Measurements from ENCODE around the gene FBXO31.
"Not testable (repeated sequence)": the region's sequence is repeated elsewhere in the genome, so short reads cannot be mapped to it uniquely, and the experiment has no call there.

FBXO31 gene

DNA sequence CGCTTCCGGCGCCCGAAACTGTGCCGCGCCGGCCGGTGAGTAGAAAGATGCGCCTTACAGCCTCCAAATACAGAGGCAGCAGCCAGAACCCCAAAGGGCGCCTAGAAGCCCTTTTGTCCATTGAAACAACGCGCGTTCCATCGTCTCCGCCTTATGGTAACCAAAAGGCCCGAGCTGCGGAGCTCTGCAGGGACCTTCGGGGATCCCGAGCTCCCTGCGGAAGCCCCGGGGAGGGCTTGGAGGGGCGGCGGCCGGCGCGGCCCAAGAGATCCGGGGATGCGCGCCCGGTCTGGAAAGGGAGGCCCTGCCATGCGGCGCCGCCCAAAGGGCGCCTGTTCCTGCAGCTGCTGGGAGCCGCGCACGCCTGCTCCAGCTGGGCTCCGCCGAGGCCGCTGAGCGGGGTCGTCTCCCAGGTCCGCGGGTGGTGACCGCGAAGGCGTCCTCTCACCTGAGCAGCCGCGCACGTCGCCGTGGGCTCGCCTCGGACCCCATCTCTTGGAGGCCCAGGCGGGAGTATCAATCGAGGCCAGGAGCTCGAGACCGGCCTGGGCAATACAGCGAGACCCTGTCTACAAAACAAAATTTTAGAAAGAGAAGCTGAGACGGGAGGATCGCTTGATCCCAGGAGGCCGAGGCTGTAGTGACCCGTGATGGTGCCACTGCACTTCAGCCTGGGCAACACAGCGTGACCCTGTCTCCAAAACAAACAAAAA, 742 bp upstream of the FBXO31 start:
- DNase-seq = no peak

DNA sequence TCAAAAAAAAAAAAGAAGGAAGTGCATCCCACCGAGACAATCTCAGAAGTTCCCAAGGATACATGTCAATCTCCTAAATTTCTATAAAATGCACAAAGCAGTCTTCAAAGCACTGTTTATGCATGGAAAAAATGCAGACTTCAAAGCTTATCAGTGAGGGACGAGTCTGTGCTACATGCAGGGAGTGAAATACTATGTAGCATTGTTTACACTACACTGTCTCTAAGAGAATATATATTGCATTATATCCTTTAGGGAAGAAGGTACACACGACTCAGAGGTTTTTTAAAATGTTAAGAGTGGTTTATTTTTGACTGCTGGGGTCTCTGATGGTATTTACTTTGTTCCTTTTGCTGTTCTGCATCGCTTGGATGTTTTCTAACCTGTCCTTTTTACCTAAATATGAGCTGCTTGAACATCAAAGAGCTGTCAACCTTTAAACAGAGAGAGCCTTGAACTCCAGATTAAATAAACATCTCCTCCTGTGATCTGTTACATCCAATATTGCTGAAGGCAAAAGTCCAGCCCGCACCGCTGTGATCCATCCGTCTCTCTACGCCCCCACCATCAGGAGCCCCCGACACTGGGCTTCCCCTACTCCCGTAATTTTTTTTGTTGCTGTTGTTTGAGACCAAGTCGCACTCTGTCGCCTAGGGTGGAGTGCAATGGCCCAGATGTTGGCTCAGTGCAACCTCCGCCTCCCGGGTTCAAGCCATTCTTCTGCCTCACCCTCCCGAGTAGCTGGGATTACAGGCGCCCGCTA, 1.4 kb downstream of the FBXO31 start:
- no peak for DNase-seq

DNA sequence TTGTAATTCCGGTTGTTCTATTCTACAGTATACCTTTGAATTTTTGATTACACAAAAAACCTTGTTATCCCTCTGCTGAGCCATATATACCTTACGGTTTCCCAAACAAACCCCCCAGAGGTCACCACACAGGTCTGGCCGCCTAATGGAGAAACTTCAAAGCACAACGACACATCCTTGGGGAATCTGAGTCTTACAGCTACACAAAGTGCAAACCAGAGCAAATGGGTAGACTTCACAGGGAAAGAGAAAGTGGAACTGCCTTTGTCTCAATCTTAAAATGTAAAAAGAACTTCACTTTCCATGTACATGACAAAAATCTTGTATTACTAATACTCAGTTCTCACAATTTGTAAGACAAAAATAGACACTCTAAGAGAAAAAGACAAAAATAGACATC, 2.7 kb downstream of the FBXO31 start:
- no peak for DNase-seq

DNA sequence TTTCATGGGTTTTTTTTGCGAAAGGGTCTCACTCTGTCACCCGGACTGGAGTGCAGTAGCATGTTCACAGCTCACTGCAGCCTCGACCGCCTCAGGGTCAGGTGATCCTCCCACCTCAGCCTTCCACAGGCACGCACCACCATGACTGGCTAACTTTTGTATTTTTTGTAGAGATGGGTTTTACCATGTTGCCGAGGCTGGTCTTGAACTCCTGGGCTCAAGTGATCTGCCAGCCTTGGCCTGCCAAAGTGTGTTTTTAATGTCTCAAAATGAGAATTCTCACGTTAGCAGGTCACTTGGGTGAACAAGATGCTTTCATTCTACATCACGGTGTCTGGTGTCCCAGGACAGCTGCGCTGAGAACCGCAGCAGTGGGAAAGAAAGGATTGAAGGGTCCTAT, 3.2 kb downstream of the FBXO31 start:
- no peak for DNase-seq

DNA sequence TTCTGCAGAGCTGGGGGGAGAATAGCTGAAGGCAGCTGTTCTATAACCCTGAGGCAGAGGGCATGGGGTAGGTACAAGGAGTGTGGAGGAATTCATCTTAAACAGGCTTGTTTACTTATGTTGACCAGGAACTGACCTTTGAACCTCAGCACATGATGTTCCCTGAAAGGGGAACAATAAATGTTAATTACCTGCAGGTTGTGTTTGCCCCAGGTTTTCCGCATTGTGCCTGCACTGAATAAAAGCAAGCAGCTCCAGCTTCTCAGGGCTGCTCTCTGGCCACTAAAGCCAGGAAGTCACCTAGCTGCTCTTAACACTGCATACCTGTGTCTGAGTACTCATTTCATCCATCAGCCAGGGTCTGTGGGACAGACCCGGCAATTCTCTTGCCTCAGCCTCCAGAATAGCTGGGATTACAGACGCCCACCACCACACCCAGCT, 4.2 kb downstream of the FBXO31 start:
- not testable (repeated sequence) for DNase-seq

DNA sequence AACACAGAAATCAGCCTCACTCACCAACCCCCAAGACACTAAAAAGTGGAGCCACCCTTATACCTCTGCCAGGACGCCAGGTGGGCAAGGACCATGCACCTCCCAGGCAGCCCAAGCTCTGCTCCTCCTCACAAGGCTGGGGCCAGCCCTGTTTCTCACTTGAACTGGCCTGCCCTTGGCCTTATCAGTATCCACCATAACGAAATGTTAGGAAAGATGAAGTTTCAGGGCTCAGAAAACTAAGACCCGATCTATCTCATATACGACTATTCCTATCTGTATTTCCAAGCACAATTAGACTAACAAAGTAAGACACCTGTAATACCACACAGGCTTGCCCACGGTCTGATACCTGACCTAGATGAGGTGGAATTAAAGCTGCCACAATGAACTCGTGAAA, 6.9 kb downstream of the FBXO31 start:
- no peak for DNase-seq

DNA sequence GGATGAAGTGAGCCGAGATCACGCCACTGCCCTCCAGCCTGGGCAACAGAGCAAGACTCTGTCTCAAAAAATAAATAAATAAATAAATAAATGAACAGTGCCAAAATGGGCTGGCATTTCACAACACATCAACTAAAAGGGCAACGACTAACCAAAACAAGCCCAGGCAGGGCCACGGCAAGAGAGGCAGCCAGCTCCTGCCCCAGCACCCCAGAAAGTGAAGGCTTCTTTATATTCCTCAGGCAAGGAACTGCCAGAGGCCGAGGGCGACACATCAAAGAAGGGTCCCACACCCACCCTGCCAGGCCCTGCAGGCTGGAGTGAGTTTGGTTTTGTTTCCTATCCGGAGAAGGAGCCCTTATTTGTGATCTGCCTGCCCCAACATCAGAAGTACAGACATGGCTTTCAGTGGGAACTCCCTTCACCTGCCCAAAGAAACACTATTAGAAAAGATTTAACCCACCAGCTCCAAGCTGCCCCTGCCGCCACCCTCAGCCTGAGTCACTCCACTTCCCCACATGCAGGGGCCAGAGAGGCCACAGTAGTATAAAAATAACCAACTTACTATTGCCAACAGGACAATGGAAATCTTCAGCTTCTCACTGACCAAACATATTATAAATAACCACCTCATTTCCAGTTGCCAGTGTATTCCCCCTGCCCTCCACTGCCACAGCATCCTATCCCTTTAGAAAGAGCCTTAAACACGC, 8.0 kb downstream of the FBXO31 start:
- no peak for DNase-seq

DNA sequence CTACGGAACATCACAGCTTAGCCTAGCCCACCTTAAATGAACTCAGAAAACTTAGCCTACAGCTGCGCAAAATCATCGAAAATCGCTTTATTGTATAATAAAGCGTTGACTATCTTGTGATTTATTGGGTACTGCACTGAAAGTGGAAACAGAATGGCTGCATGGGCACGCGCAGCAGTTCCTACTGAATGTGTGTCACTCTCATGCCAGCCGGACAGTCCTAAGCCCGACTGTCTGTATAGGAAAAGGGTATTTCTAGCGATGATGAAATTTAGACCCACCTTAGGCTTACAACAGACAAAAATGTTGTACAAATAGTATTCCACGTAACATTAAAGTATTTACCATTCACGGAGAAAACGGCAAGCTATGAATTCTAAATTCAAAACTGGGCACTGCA, 9.3 kb downstream of the FBXO31 start:
- DNase-seq = no peak

DNA sequence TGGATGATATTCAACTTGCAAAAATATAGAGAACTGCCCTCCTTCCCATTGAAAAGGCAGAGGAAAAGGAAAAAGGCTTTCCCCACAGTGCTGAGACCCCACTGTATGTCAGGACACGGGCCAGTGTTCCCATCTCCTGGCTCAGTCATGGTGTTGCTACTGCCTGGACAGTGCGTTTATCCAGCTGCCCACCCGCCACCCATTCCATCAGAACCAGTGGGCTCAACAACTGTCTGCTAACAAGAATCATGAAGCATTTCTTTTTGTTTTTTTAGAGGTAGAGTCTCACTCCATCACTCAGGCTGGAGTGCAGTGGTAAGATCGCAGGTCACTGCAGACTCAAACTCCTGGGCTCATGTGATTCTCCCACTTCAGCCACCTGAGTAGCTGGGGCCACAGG, 11.3 kb downstream of the FBXO31 start:
- DNase-seq = no peak

DNA sequence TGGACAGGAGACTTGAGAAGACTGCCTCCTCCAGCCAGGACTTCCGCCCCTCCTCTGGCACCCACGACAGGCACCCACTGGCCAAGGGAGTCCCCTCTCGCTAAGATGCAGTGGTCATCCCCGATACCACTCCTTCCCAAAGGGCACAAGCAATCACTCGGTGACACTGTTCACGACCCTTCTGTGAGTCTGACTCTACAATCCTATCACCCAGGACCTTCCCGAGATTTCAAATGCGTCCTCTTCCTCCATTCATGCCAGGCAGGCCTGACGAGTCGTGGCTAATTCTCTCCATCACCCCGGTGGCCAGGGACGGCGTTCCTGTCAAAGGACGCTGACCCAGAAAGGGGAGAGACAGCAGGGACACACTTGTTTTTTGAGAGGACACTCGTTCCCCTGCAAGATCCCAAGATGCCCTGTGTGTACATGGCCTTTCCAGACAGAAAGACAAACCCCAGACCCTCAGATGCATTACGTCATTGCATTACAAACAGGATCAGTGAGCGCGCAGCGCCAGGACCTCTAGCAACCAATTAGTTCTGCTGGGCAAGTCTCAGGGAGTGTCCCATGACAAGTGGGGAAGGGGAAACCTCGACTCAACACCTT, 12.2 kb downstream of the FBXO31 start:
- DNase-seq = no peak

DNA sequence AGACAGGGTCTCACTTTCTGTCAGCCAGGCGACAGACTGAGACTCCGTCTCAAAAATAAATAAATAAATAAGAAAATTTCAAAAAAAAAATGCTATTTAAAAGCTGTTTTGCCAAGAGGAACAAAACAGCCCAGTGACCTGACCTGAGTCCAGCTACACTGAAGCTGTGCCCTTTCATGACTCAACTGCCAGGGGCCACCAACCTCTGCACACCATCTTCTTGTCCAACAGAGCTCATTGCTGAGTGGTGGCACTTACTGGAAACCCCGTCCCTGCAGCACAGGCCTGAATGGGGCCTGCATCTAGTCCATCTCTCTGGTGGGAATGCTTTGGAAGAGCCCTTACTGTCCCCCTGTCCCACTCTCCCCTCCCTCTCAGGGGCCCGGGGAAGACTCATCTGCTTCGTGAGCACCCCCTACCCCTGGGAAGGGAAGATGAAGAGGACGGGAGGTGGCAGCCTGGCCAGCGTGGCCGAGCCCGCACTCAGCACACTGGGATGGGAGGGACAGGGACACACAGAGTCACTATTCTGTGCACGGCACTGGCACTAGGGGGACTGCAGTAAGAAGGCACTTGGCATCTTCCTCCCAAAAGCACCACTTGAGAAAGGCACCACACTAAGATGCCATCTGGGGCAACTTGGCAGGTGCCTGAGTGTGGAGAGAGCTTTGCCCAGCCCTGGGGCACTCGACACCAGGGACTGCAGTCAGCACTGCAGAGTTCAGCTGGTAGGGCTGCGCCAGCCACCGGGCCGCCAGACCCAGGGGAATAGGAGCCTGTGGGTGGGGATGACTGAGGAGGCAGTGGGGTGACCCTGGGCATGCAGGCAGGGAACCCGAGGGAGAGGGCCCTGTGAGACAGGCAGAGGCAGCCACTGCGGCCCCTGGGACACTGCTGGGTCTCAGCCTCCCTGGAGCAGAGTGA, 13.5 kb downstream of the FBXO31 start:
- no peak for DNase-seq

DNA sequence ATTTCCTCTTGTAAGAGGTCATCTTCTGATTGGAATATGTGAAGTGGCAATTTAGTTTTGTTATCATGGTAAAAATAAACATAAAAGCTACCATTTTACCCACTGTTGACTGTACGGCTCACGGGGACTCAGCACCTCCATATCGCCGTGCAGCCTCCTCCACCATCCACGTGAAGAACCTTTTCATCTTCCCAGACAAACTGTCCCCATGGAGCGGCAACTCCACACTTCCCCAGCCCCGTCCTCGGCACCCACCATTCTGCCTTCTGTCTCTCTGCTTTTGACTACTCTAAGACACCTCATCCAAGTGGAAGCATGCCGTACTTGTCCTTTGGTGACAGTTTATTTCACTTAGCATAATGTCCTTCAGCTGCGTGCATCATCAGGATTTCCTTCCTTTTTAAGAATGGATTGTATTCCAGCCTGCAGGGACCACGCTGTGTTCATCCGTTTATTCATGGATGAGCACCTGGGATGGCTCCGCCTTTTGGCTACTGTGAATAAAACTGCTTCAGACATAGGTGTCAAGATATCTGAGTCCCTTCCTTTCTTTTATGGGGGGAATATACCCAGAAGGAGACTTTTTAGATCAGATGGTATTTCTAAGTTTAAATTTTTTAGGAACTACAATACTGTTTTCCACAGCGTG, 14.3 kb downstream of the FBXO31 start:
- DNase-seq = no peak

DNA sequence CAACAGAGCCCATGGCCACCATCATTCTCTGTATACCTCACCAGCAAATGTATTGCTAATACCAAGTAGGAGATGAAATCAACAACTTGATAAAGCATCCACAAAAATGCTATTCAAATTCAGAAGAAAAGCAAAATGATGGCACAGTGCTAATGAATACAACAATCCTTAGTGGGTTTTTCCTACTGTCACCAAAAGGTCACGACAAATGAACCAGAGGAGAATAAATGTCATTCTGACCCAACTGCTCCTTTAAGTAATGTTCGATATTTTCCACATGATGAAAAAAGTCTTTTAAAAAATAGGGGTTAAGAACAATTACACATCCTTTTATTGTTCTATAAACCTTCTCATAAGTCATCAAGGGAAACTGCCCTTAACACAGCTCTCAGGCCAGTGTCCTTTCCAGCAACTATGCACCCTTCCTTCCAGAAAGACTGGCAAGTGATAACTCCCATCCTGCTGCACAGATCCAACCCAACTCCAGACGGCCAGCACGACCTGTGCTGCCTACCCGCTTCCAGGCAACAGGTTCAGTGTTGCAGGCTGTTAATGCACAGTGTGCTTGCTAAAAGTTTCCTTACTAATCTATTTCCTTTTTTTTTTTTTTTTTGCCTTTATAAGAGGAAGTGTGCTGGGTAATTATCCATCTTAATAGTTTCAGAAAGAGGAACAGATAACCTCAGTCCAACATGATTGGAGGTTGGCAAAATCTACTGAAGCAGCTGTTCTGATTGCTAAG, 15.4 kb downstream of the FBXO31 start:
- DNase-seq = no peak

DNA sequence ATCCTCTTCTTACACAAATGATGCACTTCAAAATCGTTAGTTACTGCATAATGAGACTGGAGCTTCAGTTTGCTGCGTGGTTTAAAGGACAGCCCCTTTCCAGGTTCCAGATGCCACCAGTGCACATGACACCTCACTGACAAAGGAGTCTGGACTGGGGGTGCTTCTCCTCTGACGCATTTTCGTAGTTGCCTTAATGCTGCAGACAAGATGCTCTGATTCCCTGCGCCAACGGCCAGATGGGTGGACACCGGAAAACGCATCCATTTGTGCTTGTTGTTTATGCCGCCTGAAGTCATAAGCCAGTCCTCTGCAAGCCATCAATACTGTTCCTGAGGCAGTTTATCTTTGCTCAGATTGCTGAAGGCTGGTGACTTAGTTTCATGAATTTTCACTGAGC, 16.0 kb downstream of the FBXO31 start:
- no peak for DNase-seq

DNA sequence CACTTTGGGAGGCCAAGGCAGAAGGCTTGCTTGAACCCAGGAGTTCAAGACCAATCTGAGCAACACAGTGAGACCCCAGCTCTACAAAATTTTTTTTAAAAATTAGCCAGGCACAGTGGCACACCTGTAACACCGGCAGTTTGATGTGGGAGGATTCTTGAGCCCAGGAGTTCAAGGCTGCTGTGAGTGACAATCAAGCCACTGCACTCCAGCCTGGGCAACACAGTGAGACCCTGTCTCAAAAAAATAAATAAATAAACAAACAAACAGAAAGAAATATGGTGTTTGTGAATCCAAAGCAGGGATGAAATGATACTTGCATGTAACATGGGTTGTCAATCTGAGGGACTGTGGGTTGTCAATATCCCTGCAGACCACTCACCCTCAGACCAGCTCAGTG, 16.6 kb downstream of the FBXO31 start:
- DNase-seq = no peak

DNA sequence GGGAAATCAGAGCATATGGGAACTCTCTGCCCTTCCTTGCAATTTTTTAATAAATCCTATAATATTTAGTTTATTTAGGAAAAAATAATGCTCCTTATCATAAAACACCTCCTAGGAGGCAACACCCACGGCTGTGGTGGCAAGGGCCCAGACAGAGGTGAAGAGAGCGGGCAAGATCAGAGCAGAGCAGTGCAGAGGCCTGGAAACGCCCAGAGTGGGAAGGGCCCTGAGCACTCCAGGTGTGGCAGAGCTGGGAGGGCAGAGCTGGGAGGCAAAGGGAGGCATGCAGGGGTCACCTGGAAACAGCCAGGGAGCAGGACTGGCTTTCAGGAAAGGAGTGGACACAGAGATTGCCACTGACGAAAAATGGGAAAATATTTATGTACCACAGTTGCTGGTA, 17.3 kb downstream of the FBXO31 start:
- DNase-seq = no peak

DNA sequence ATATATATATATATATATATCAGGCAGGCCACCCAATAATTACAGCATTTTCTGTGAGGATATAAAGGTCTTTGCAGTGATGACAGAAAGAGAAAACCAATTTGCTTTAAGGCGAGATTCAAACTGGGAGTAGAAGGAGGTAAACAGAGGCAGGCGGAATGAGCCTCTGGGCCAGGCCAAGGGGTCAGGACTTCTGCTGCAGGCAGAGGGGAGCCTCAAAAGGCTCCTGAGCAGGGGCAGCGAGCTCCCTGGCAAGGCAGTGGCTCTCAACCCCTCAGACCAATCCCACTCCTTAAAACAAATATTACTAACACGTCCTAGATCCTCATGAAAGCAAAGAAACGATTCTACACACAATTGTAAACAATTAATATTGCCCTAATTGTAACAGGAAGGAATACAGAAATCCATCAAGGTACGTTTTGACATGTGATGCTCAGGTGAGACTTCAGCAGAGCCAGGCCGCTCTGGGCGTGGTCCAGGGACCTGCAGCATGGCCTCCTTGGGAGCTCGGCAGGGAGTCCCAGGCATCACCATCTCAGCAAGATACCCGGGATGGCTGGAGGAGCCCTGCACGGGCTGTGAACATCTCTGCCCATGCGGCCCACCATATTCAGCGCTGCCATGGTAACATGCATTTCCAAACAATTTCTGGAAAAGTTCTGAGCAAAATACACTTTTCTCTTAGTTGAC, 18.4 kb downstream of the FBXO31 start:
- no peak for DNase-seq

DNA sequence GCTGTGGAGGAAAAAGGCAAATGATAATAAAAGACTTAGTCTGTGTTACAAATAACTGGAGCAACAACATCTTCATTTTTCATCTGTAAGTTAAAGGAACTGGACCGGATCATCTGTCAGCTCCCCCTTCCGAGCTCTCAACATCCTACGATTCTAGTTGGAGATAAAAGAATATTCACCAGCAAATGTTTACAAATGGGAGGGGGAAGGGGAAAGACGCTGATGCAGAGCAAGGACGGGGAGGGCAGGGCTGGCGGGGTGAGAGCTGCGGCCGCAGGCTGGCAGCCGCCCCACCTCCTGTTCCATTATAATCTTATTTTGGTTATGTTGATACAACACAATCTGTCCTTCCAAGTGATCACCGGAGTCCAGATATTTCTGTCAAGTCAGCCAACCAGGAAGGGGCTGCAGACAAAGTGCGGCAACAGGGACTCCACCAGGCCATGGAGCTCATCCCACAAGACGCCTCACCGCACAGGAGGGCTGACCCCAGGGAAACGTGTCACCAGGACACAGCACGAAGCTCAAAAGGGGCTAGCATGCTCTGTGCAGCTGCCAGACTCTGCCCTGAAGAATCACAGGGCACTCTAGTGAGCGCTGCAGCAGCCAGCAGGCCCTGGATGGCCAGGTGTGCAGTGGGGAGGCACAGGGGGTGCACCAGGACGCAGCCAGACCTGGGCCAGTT, 19.7 kb downstream of the FBXO31 start:
- DNase-seq = no peak

DNA sequence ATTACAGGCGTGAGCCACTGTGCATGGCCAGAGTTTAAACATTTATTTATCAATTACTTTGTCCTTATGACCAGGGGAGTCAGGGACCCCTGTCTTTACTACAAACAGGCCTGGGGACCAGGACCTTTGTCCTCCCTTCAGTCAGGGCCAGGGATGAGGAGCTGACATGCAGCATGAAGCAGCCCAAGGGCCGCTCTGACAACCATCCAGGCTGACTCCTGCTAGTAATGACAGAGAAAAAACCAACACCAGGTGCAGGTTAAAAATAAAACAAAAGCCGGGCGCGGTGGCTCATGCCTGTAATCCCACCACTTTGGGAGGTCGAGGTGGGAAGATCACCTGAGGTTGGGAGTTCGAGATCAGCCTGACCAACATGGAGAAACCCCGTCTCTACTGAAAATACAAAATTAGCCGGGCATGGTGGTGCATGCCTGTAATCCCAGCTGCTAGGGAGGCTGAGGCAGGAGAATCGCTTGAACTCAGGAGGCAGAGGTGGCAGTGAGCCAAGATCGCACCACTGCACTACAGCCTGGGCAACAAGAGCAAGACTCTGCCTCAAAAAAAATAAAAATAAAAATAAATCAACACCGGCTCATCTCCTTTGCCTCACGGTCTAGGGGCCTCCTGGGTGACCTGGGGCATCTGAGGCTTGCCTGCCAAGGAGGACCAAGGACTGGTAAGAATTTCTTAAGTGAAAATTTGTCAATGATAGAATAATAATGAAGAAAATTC, 20.6 kb downstream of the FBXO31 start:
- DNase-seq = not testable (repeated sequence)
